HepG2 (cell line): ENCODE data around the gene FAHD2A. TPM values are rescaled to one million over a fixed set of nuclear protein-coding genes. Genes with fewer than 3 reads are reported as not detected.

Experiments used
- ATF4 ChIP-seq, 2 experiments: fragments of 450-650 bp in 1 of 2; sonication (generic) in 1 of 2; formaldehyde crosslinking; IDR thresholded peaks; 2 replicates each; pipeline versions ENCODE4 v1.5.0 to v1.8.0; 2020 to 2022; ENCODE audit warnings: mild to moderate bottlenecking in 1 of 2, missing genetic modification reagents in 1 of 2
- FOXO4 ChIP-seq: sonication (generic); formaldehyde crosslinking; conservative IDR thresholded peaks from 2 replicates; pipeline ENCODE4 v1.8.1; 2023; ENCODE audit warnings: missing genetic modification reagents
- GABPA ChIP-seq, 2 experiments: IDR thresholded peaks; 2 replicates each; pipeline ENCODE4 v1.6.1; 2011 to 2016; ENCODE audit warnings: low read depth in 2 of 2, low read length in 1 of 2, missing biosample characterization in 1 of 2, missing genetic modification characterization in 1 of 2
- KDM3A ChIP-seq: IDR thresholded peaks from 2 replicates; pipeline ENCODE4 v1.6.1; 2018; ENCODE audit warnings: low read depth, missing compliant biosample characterization
- LCORL ChIP-seq, 2 experiments: fragments of 450-650 bp in 1 of 2; sonication (generic) in 1 of 2; formaldehyde crosslinking in 1 of 2; IDR thresholded peaks; 2 replicates each; pipeline versions ENCODE4 v1.5.0 to v1.6.1; 2017 to 2020; ENCODE audit warnings: antibody characterized with exemption in 1 of 2, missing genetic modification reagents in 1 of 2
- MIXL1 ChIP-seq: IDR thresholded peaks from 2 replicates; pipeline ENCODE4 v1.6.1; 2016
- NONO ChIP-seq, 2 experiments: fragments of 450-650 bp in 1 of 2; sonication (generic) in 1 of 2; formaldehyde crosslinking in 1 of 2; IDR thresholded peaks in 1 of 2; conservative IDR thresholded peaks in 1 of 2; 2 replicates each; pipeline versions ENCODE4 v1.6.1 to v1.8.0; 2017 to 2022; ENCODE audit warnings: mild to moderate bottlenecking in 1 of 2, missing genetic modification reagents in 1 of 2, moderate library complexity in 1 of 2
- RERE ChIP-seq: IDR thresholded peaks from 2 replicates; pipeline ENCODE4 v1.6.1; 2016; ENCODE audit warnings: low read depth, missing genetic modification reagents, missing compliant biosample characterization
- SIX1 ChIP-seq: sonication (generic); formaldehyde crosslinking; IDR thresholded peaks from 2 replicates; pipeline ENCODE4 v1.4.0; 2020; ENCODE audit warnings: missing genetic modification reagents, borderline replicate concordance
- SNAI1 ChIP-seq: sonication (generic); formaldehyde crosslinking; IDR thresholded peaks from 2 replicates; pipeline ENCODE4 v1.5.0; 2020; ENCODE audit warnings: mild to moderate bottlenecking, missing genetic modification reagents, borderline replicate concordance
- ZNF720 ChIP-seq: sonication (generic); formaldehyde crosslinking; IDR thresholded peaks from 2 replicates; pipeline ENCODE4 v1.4.0; 2020; ENCODE audit warnings: missing genetic modification reagents
- ZNF776 ChIP-seq: sonication (generic); formaldehyde crosslinking; IDR thresholded peaks from 2 replicates; pipeline ENCODE4 v1.4.0; 2020; ENCODE audit warnings: mild to moderate bottlenecking, missing genetic modification reagents
- polyA plus RNA-seq, 8 experiments: library from polyadenylated mRNA; depleted of rRNA in 3 of 8; stranded (reverse) in 7 of 8; unstranded in 1 of 8; fragments of >200 nt; fragmentation: Illumina TruSeq in 4 of 8; extraction: Trizol in 4 of 8; gene quantifications; 2 replicates each; pipeline versions ENCODE4 v1.2.1 to v1.2.3, GENCODE V29; 2011 to 2016; ENCODE audit warnings: low read depth in 4 of 8, missing spikeins in 1 of 8, mixed read lengths in 1 of 8; ENCODE audit not compliant: insufficient read depth in 1 of 8
- total RNA-seq, 5 experiments: library from RNA; depleted of rRNA; stranded (reverse); fragments of >200 nt; fragmentation: Illumina TruSeq; extraction: Trizol; gene quantifications; 2 replicates each; pipeline ENCODE4 v1.2.3, GENCODE V29; 2016; ENCODE audit warnings: low read depth in 1 of 5
- TF ChIP-seq, protein P1 (sequence below): IDR thresholded peaks from 2 replicates; pipeline ENCODE4 v1.6.1; 2016; ENCODE audit warnings: low read depth
- TF ChIP-seq, protein P2 (sequence below): sonication (generic); formaldehyde crosslinking; IDR thresholded peaks from 2 replicates; pipeline ENCODE4 v1.5.0; 2020; ENCODE audit warnings: missing genetic modification reagents
- TF ChIP-seq, protein P3 (sequence below): sonication (generic); formaldehyde crosslinking; IDR thresholded peaks from 2 replicates; pipeline ENCODE4 v1.4.0; 2020; ENCODE audit warnings: missing genetic modification reagents

The FAHD2A gene
- total and polyA plus RNA-seq, 2 of the 13 experiments (the other 11 are each of a cell fraction or from before 2014, with no cell fraction given), result 34.0 to 44.2 TPM

GRCh38 chr2:95402370-95403203 is at the start of gene FAHD2A (continued):
- TF ChIP-seq RERE, result no peak
- TF ChIP-seq, protein P1, sequence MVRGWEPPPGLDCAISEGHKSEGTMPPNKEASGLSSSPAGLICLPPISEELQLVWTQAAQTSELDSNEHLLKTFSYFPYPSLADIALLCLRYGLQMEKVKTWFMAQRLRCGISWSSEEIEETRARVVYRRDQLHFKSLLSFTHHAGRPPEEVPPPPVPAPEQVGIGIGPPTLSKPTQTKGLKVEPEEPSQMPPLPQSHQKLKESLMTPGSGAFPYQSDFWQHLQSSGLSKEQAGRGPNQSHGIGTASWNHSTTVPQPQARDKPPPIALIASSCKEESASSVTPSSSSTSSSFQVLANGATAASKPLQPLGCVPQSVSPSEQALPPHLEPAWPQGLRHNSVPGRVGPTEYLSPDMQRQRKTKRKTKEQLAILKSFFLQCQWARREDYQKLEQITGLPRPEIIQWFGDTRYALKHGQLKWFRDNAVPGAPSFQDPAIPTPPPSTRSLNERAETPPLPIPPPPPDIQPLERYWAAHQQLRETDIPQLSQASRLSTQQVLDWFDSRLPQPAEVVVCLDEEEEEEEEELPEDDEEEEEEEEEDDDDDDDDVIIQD (CRISPR knock-in tag), result peak; percentile 54; the same call in 1 of the 2 replicates
- TF ChIP-seq ATF4 (CRISPR knock-in tag; IDR thresholded peaks at IDR 0.05), result no peak
- no peak for TF ChIP-seq GABPA (IDR thresholded peaks at IDR 0.05; ENCODE audit: low read depth, low read length)
- TF ChIP-seq GABPA (CRISPR knock-in tag; IDR thresholded peaks at IDR 0.05; ENCODE audit: low read depth), result peak; percentile 44
- TF ChIP-seq ZNF720 (CRISPR knock-in tag), result no peak
- peak; percentile 62; the same call in 1 of the 2 replicates for TF ChIP-seq ZNF776 (CRISPR knock-in tag)
- TF ChIP-seq SIX1 (CRISPR knock-in tag), result peak; percentile 35; the same call in 1 of the 2 replicates
- peak; percentile 91; the same call in 1 of the 2 replicates for TF ChIP-seq SNAI1 (CRISPR knock-in tag)
- no peak for TF ChIP-seq FOXO4 (CRISPR knock-in tag)
- TF ChIP-seq, protein P2, sequence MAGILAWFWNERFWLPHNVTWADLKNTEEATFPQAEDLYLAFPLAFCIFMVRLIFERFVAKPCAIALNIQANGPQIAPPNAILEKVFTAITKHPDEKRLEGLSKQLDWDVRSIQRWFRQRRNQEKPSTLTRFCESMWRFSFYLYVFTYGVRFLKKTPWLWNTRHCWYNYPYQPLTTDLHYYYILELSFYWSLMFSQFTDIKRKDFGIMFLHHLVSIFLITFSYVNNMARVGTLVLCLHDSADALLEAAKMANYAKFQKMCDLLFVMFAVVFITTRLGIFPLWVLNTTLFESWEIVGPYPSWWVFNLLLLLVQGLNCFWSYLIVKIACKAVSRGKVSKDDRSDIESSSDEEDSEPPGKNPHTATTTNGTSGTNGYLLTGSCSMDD (CRISPR knock-in tag), result no peak
- peak; percentile 72; the same call in 1 of the 2 replicates for TF ChIP-seq KDM3A
- 0 out of 2 replicates have a peak, but pooled peaks have one; percentile 10 for TF ChIP-seq MIXL1 (CRISPR knock-in tag)
- TF ChIP-seq LCORL (IDR thresholded peaks at IDR 0.05), result no peak
- TF ChIP-seq LCORL (CRISPR knock-in tag; IDR thresholded peaks at IDR 0.05), result peak; percentile 71; the same call in 1 of the 2 replicates
- no peak for TF ChIP-seq NONO (IDR thresholded peaks at IDR 0.05)
- TF ChIP-seq NONO (CRISPR knock-in tag; conservative IDR thresholded peaks at IDR 0.05), result peak; percentile 92
- TF ChIP-seq, protein P3, sequence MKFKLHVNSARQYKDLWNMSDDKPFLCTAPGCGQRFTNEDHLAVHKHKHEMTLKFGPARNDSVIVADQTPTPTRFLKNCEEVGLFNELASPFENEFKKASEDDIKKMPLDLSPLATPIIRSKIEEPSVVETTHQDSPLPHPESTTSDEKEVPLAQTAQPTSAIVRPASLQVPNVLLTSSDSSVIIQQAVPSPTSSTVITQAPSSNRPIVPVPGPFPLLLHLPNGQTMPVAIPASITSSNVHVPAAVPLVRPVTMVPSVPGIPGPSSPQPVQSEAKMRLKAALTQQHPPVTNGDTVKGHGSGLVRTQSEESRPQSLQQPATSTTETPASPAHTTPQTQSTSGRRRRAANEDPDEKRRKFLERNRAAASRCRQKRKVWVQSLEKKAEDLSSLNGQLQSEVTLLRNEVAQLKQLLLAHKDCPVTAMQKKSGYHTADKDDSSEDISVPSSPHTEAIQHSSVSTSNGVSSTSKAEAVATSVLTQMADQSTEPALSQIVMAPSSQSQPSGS (CRISPR knock-in tag), result peak; percentile 93
